Measurements from ENCODE around the gene BRD1. TPM values are rescaled to one million over a fixed set of nuclear protein-coding genes. Genes with fewer than 3 reads are reported as not detected.

Gene BRD1
- total RNA-seq, 1 donor from 2014 or later = 18.0 TPM

- no peak for DNase-seq (ENCODE audit: low spot score)
- intact Hi-C loops (cut with DNase I) = no loop called here
These were observed 17.2 kb downstream of the BRD1 start for GRCh38 chr22:49810363-49811019.

GRCh38 chr22:49807780-49808708, 19.6 kb downstream of the BRD1 start:
- intact Hi-C loops (cut with DNase I) = no loop called here
- DNase-seq (ENCODE audit: low spot score) = no peak

- intact Hi-C loops (cut with DNase I) = no loop called here
- DNase-seq (ENCODE audit: low spot score) = no peak
These were observed 20.5 kb downstream of the BRD1 start for GRCh38 chr22:49807129-49807528.

- intact Hi-C loops (cut with DNase I) = no loop called here
- no peak for DNase-seq (ENCODE audit: low spot score)
These were observed 23.8 kb downstream of the BRD1 start for GRCh38 chr22:49803737-49804375.

- intact Hi-C loops (cut with DNase I) = no loop called here
- DNase-seq (ENCODE audit: low spot score) = no peak
These were observed 24.5 kb downstream of the BRD1 start for GRCh38 chr22:49803134-49803533.

GRCh38 chr22:49801391-49802060, 26.1 kb downstream of the BRD1 start:
- DNase-seq (ENCODE audit: low spot score) = no peak
- intact Hi-C loops (cut with DNase I) = no loop called here

GRCh38 chr22:49800408-49801238, 27.1 kb downstream of the BRD1 start:
- no peak for DNase-seq (ENCODE audit: low spot score)
- intact Hi-C loops (cut with DNase I) = no loop called here

GRCh38 chr22:49799431-49800075, 28.1 kb downstream of the BRD1 start:
- intact Hi-C loops (cut with DNase I) = no loop called here
- no peak for DNase-seq (ENCODE audit: low spot score)

GRCh38 chr22:49798486-49799151, 29.1 kb downstream of the BRD1 start:
- DNase-seq (ENCODE audit: low spot score) = no peak
- intact Hi-C loops (cut with DNase I) = no loop called here

- DNase-seq (ENCODE audit: low spot score) = no peak
- intact Hi-C loops (cut with DNase I) = no loop called here
These were observed 30.0 kb downstream of the BRD1 start for GRCh38 chr22:49797706-49798105.

- DNase-seq (ENCODE audit: low spot score) = no peak
- intact Hi-C loops (cut with DNase I) = no loop called here
These were observed 30.9 kb downstream of the BRD1 start for GRCh38 chr22:49796596-49797270.

GRCh38 chr22:49795521-49795920, 32.2 kb downstream of the BRD1 start:
- intact Hi-C loops (cut with DNase I) = no loop called here

GRCh38 chr22:49793871-49794270, 33.8 kb downstream of the BRD1 start:
- intact Hi-C loops (cut with DNase I) = no loop called here
- DNase-seq (ENCODE audit: low spot score) = peak; percentile 63

More at GRCh38 chr22:49795521-49795920, 32.2 kb downstream of the BRD1 start:
- no peak for DNase-seq (ENCODE audit: low spot score)

- intact Hi-C loops (cut with DNase I) = no loop called here
These were observed 34.4 kb downstream of the BRD1 start for GRCh38 chr22:49793296-49793695.

GRCh38 chr22:49792107-49792506, 35.6 kb downstream of the BRD1 start:
- intact Hi-C loops (cut with DNase I) = no loop called here
- no peak for DNase-seq (ENCODE audit: low spot score)

More at GRCh38 chr22:49793296-49793695, 34.4 kb downstream of the BRD1 start:
- DNase-seq (ENCODE audit: low spot score) = no peak

GRCh38 chr22:49791682-49792081, 36.0 kb downstream of the BRD1 start:
- intact Hi-C loops (cut with DNase I) = no loop called here
- no peak for DNase-seq (ENCODE audit: low spot score)

- peak; percentile 59 for DNase-seq (ENCODE audit: low spot score)
- intact Hi-C loops (cut with DNase I) = no loop called here
These were observed 36.8 kb downstream of the BRD1 start for GRCh38 chr22:49790912-49791311.

Measured in cardiac septum (tissue), 1 donor.